GDM1 (cell line): ENCODE data around the gene DHH.

Experiments used
- DNase-seq: peaks from one replicate; lab custom pipeline; 2025; lab: John Stamatoyannopoulos, UW

The DHH gene

DNA sequence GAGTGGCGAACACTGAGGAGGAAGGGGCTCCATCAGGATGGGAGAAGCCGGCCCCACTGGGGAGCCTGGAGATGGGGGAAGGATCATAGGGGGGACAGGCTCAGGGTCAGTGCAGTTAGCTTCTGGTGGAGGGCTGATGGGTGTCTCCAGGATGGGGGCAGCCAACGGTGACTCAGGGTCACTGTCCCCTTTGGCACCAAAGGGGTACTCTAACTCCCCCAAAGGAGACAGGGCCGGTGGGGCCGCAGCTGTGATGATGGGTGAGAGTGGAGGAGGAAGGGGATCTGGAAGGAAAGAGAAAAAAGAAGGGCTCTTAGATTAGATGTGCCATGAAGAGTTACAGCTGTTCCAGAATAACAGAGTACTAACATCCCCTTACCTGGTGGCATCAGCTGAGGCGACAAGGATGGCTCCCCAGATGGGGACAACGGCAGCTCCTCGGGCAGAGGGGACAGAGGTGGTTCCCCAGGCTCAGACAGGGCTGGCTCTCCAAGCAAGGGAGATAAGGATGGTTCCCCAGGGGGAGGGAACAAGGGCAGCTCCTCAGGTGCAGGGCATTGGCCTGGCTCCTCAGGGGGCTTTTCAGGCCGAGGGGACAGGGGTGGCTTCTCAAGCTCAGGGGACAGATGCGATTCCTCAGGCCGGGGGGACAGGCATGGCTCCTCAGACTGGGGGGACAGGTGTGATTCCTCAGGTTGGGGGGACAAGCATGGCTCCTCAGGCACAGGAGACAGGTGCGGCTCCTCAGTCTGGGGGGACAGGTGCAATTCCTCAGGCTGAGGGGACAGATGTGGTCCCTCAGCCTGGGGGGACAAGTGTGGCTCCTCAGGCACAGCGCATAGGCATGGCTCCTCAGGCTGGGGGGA, 43.9 kb downstream of the DHH start:
- no peak for DNase-seq

GRCh38 chr12:49049566-49050224, 44.9 kb downstream of the DHH start:
- no peak for DNase-seq

DNA sequence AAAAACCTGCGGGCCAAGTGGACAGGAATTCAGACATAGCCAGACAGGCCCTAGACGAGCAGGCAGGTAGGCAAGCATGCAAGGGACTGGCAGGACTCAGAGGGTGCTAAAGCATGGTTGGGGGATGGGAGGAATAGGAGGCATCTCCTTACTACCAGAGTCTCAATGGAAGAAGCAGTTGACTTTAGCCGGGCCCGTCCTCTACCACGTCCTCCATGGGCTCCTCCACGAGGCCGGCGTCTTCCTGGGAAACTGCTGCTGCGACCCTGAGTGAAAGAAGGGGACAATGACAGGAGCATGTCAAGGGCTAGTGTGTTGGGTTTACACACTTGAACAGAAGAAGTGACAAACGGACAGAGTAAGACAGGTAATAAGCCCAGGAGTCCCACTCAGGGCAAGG, 45.6 kb downstream of the DHH start:
- DNase-seq, result no peak

- DNase-seq, result no peak
Observed at GRCh38 chr12:49046129-49046895, 48.3 kb downstream of the DHH start.

- DNase-seq, result no peak
Observed at GRCh38 chr12:49044660-49045059, 49.9 kb downstream of the DHH start.

GRCh38 chr12:49043856-49044258, 50.7 kb downstream of the DHH start:
- peak; percentile 49 for DNase-seq

DNA sequence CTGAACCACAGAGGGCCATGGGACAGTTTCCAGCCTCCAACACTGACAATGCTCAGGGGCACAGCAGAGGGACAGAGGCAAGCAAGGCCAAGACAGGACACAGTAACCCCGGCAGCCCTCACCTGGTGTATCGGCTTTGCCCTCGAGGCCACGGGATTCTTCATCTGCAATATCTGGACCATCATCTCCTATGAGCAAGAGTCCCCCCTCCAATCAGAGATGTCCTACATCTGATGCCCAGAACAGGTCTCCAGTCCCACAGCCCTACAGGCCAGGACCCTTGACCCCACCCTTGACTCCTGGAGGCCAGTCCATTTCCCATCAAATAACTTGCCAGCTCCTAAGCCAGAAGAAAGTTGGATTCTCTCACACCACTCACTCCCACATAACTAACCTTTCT, 51.4 kb downstream of the DHH start:
- no peak for DNase-seq

GRCh38 chr12:49041881-49042484, 52.6 kb downstream of the DHH start:
- no peak for DNase-seq

DNA sequence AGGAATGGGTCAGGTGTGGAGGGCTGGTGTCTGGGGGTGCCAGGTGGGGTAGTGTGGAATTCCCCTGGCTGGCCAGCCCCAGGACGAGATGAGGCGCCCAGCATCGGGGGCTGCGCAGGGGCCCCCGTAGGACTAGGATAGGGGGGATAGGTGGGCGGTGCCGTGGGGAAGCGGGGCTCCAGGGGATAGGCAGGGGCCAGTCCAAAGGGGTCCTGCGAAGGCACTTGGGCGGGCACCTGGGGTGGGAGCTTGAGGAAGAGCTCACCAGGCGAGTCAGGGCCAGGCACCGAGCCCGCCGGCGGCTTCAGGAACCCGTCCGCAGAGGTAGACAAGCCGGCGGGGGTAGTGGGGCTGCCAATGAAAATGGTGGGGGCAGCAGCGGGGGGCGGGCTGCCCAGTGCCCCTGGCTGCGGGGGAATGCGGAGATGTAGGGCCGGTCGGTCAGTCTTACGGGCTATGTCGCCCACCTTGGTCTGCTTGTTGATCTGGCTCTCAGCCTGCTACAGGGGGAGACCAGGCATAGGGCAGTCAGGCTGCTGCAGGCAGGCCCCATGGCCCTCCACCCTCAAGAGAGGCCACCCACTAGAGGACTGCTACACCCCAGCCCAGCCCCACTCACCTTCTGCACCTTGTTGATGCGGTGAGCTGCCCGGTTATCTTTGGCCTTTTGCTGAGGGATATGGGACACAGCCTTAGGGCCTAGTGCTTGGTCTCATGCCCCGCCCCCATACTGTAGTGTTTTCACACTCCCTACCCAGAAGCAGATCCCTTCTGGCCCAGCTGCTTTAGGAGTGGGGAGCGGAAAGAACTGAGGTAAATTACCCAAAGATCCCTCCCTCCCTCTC, 53.3 kb downstream of the DHH start:
- no peak for DNase-seq

DNA sequence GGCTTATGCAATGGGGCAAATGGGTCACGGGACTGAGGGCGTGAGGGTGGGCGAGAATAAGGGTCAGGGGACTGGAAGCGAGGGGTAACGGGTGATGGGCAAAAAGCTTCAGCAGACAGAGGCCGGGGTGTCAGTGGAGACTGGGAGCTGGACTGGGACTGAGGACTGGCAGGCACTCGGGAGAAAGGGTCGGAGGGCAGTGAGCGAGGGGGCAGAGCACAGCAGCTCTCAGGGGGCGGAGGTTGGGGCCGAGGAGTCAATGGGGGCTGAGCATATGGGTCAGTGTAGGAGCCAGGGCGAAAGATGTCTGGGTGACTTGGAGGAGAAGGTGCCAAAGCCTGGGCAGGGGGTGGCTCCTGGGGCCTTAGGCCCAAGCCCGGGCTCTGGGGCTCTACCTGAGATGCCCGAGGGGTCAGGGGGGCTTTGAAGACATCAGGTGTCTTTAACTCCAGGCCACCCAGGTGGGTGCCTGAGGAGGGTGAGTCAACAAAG, 54.2 kb downstream of the DHH start:
- DNase-seq, result no peak

DNA sequence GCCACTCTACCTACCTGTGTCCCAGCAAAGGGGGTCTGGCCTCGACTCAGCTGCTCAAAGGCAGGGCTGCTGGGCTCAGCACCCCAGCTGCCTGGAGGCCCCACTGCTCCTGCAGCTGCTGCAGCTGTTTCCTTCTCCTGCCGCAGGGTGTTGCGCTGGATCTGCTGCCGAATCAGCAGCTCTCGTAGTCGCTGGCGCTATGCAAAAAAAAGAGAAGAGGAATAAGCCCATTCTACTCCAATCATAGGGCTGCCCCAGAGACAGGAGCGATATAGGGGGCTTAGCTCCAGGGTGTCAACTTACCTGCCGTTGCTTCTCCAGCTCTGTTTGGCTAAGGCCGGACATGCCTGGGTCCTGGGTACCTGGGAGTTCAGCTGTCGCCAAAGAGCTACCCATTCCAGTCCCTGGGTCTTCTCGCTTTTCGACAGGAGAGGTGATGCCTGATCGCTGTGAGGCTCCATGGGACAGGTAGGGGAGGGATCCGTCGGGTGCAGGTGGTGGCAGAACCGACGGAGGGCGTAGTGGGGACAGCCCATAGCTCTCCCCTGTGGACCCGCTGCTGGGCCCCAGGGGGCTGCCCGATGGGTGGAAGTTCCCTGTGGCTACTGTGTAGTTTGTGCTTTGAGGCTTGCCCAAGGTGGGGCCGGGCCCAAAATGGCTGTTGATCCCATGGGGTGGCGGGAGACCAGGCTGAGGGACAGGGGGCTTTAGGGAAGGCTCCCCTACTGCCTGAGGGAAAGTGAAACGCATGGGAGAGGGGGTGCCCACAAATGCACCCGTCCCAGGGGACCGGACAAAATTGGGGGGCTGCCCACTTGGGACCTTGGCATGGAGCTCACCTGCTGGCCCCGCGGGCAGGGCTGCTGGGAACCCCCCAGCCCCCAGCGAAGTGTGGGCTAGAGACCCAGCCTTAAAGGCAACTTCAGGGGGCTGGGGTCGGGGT, 54.9 kb downstream of the DHH start:
- no peak for DNase-seq

GRCh38 chr12:49038291-49038955, 56.2 kb downstream of the DHH start:
- no peak for DNase-seq

DNA sequence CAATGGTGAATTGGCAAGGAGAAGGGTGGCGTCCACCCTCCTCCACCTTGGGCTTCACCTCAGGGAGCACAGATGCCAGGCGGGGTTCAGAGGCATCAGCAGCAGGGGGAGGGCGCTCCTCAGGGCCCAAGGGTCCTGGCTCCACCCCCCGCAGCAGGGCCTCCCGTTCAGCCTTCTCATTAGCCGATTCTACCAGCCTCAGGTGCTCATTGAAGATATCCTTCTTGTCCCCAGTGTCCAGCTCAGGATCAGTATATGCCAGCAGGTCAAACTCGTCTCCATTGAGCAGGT, 56.7 kb downstream of the DHH start:
- DNase-seq, result no peak

DNA sequence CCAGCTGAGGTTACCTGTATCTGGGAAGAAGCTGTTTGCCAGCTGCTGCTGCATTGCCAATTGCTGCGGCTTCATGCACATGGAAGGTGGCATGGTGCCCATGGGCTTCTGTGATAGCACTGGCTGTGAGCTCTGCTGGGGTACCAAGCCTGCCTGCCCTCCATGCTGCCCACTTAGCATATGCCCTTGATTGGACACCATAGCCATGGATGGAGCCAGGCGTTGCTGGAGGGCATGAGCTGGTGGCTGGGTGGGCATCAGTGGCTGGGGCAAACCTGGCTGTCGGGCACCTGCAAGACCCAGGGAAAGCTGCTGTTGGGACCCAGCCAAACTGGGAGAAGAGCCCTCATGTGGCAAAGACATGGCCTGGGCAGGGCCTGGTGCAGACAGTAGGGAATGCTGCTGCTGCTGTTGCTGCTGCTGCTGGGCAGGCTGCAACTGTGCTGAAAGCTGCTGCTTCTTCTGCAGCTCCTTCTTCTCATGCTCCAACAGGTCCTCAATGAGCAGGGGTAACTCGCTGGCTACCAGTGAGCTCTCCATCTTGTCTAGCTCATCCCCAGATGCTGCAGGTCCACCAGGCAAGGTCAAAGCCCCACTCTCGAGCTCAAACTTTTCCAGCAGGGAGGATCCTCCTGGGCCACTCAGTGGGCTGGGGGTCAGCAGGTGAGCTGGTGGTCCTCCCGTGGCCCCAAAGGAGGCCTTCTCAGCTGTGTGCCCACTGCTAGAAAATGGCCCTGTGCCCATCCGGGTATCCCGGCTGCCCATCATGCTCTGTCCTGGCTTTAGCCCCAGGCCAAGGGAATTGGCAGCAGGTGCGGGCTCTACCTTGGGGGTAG, 57.3 kb downstream of the DHH start:
- no peak for DNase-seq
